ENCODE data around the gene HPX. TPM values are rescaled to one million over a fixed set of nuclear protein-coding genes. Genes with fewer than 3 reads are reported as not detected.

Gene HPX
- total and polyA plus RNA-seq, 3 donors from 2014 or later, result 2.7 to 4.2 (median 3.1) TPM

DNA sequence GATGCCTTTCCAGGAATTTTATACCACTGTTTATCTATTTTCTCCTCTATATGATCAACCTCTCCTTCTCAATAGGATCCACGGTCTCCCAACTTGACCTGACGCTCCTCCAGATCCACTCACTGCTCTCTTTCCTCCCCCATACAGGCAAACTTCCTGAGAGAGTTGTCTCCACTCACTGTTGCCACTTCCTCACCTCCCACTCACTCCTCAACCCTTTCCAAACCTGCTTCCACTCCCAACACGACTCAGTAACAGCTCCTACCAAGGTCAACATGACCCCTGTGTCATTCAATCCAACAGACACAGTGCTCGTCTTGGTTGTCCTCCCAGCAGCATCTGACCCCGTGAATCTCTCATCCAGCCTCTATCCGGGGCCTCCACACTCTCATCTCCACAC is 25.0 kb downstream of the HPX start:
- no peaks in the 10 kb centered on the region for H3K27me3 ChIP-seq
- 60 to 64% methylated on average over 6 of the region's 6 CpGs for WGBS, 2 donors
- TF ChIP-seq, protein P1, sequence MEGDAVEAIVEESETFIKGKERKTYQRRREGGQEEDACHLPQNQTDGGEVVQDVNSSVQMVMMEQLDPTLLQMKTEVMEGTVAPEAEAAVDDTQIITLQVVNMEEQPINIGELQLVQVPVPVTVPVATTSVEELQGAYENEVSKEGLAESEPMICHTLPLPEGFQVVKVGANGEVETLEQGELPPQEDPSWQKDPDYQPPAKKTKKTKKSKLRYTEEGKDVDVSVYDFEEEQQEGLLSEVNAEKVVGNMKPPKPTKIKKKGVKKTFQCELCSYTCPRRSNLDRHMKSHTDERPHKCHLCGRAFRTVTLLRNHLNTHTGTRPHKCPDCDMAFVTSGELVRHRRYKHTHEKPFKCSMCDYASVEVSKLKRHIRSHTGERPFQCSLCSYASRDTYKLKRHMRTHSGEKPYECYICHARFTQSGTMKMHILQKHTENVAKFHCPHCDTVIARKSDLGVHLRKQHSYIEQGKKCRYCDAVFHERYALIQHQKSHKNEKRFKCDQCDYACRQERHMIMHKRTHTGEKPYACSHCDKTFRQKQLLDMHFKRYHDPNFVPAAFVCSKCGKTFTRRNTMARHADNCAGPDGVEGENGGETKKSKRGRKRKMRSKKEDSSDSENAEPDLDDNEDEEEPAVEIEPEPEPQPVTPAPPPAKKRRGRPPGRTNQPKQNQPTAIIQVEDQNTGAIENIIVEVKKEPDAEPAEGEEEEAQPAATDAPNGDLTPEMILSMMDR (IDR thresholded peaks at IDR 0.05), result no peak
- no peak for TF ChIP-seq POLR2A (IDR thresholded peaks at IDR 0.05)
- peaks cover 7% of the 10 kb centered on the region for H3K4me1 ChIP-seq
- intact Hi-C loops (cut with DNase I; ENCODE audit: low total_unique reads), result no loop called here
- no peaks in the 10 kb centered on the region for H3K9me3 ChIP-seq
- H3K36me3 ChIP-seq (ENCODE audit: low read depth, missing control alignments), result no peaks in the 10 kb centered on the region
- DNase-seq, result no peak
- H3K27ac ChIP-seq, result no peak overlapping the region
- H3K4me3 ChIP-seq, result no peak overlapping the region

DNA sequence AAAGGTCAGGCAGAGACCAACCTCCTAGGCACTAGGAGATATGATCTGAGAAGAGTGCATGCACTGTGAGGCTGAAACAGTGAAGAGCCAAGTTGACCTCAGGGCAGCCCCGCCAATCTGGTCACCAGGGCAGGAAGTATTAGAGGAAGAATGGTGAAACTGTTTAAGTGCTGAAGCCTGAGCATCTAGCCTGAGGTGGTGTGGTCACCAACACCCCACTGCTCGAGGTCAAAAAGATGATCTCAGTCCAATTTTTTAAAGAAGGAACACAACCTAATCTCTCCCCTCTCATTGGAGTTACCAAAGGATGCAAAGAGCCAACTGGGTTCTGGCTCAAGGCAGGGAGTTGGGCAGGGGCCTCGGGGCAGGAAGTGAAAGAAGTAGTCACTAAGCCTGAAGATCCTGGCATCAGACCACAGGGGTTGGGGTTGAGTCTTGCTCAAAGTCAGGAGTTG is 25.9 kb downstream of the HPX start:
- no peak for DNase-seq
- Histone ChIP-seq H3K27me3 (no peaks in the 10 kb centered on the region), H3K9me3 (no peaks in the 10 kb centered on the region), H3K36me3 (ENCODE audit: low read depth, missing control alignments) (no peaks in the 10 kb centered on the region), H3K4me3 (no peak overlapping the region), H3K27ac (no peak overlapping the region), H3K4me1 (peaks cover 7% of the 10 kb centered on the region)
- TF ChIP-seq, protein P1 (IDR thresholded peaks at IDR 0.05), result no peak
- no peak for TF ChIP-seq POLR2A (IDR thresholded peaks at IDR 0.05)
- intact Hi-C loops (cut with DNase I; ENCODE audit: low total_unique reads), result no loop called here
- 75 to 85% methylated on average over 3 of the region's 3 CpGs for WGBS, 2 donors

DNA sequence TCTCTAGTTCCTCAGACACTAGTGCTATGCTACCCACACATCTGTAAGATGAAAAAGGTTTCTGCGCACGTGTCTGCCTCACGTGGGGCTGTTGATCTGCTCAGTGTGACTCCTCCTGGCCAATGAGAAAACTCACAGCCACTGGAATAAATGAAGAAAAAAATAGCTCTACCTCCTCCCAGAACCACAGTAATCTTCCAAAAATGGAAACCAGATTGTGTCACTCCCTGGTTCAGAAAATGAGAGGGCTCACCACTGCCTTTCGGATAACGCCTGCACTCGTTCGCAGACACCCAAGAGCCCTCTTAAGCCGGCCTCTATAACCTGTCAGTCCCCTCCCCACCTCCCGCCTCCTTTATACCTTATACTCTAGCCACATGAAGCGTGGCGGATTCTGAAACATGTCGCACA is 27.0 kb downstream of the HPX start:
- 92% methylated on average over 12 of the region's 12 CpGs for WGBS, 2 donors
- Histone ChIP-seq H3K27ac (no peak overlapping the region), H3K9me3 (no peaks in the 10 kb centered on the region), H3K4me3 (no peak overlapping the region), H3K36me3 (ENCODE audit: low read depth, missing control alignments) (no peaks in the 10 kb centered on the region), H3K4me1 (peaks cover 7% of the 10 kb centered on the region), H3K27me3 (no peaks in the 10 kb centered on the region)
- intact Hi-C loops (cut with DNase I; ENCODE audit: low total_unique reads), result no loop called here
- no peak for TF ChIP-seq POLR2A (IDR thresholded peaks at IDR 0.05)
- TF ChIP-seq, protein P1 (IDR thresholded peaks at IDR 0.05), result no peak
- no peak for DNase-seq

DNA sequence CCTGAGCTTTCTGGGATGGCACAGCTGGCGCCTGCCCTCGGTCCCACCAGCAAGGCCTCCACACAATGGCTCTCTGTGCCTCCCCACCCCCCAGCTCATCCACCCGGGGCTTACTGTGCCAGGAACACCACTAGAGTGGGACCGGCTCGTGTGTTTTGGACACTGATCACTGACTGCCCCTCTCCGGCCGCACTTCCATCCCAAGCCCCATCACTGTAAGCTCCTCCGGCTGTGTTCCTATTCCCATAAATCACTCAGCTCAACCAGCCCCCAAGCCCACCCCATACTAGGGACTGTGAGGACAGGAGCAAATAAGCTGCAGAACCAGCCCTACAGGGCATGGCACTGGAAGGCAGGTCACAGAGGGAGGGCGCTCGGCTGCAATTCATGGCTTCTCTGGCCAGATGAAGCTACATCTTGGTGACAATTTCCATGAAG is 29.2 kb downstream of the HPX start:
- peaks cover 3% of the 10 kb centered on the region for H3K4me1 ChIP-seq
- TF ChIP-seq, protein P1 (IDR thresholded peaks at IDR 0.05), result no peak
- no peak for TF ChIP-seq POLR2A (IDR thresholded peaks at IDR 0.05)
- intact Hi-C loops (cut with DNase I; ENCODE audit: low total_unique reads), result no loop called here
- no peak for DNase-seq
- 90 to 94% methylated on average over 9 to 10 of the region's 10 CpGs for WGBS, 2 donors
- no peaks in the 10 kb centered on the region for H3K27me3 ChIP-seq
- no peaks in the 10 kb centered on the region for H3K9me3 ChIP-seq
- no peaks in the 10 kb centered on the region for H3K36me3 ChIP-seq (ENCODE audit: low read depth, missing control alignments)
- H3K4me3 ChIP-seq, result no peak overlapping the region
- no peak overlapping the region for H3K27ac ChIP-seq

DNA sequence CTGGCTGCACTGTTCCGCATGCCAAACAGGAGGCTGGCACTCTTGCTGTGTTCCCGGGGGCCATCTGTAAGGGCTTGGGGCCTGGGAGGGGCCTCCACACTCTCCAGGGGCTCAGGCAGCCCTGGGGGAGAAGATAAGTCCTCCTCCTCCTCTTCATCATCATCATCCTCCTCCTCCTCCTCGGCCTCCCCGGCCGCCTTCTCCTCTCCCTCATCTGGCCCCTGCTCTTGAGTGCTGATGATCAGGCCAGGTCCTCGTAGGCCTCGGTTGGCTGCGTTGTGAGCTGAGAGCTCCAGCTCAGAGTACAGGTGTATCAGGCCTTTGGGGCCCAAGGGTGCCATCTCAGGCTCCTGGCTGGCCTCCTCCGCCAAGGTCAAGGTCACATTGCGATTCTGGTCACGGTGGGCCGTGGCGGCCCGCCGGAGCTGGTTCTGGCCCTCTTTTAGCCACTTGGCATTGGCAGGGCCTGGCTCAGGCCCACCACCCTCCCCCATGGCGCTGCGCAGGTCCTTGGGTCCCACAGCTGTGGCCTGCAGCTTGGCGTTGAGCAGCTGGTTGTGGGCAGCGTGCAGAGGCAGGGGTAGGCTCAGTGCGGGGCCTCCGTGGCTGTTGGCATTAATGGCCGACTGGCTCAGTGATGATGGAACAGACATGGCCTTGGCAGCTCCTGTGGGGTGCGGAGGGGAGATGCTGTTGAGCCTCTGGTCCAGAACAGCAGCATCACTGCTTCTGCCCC is 29.9 kb downstream of the HPX start:
- no peaks in the 10 kb centered on the region for H3K36me3 ChIP-seq (ENCODE audit: low read depth, missing control alignments)
- H3K9me3 ChIP-seq, result no peaks in the 10 kb centered on the region
- no peak overlapping the region for H3K27ac ChIP-seq
- intact Hi-C loops (cut with DNase I; ENCODE audit: low total_unique reads), result no loop called here
- peaks cover 3% of the 10 kb centered on the region for H3K4me1 ChIP-seq
- TF ChIP-seq, protein P1 (IDR thresholded peaks at IDR 0.05), result no peak
- no peak for TF ChIP-seq POLR2A (IDR thresholded peaks at IDR 0.05)
- WGBS, 2 donors, result 90 to 91% methylated on average over 16 to 23 of the region's 23 CpGs
- no peak overlapping the region for H3K4me3 ChIP-seq
- H3K27me3 ChIP-seq, result no peaks in the 10 kb centered on the region
- no peak for DNase-seq

Measured in testis (tissue), 3 donors.